Mucosa of descending colon (tissue), 3 donors: Measurements from ENCODE around the gene KEAP1. TPM values are rescaled to one million over a fixed set of nuclear protein-coding genes. Genes with fewer than 3 reads are reported as not detected.

Experiments
- ATAC-seq: fragments of 200-7000 bp; cut with Tn5 transposase; one replicate; pipeline ENCODE4 v1.9.1; 2020; ENCODE audit warnings: mild to moderate bottlenecking, moderate library complexity
- DNase-seq, 3 donors: peaks; one replicate each; pipeline ENCODE4 v3.0.0-alpha.2; 2020
- H3K36me3 ChIP-seq: fragments of 200-600 bp; one replicate; pipeline ENCODE4 v1.8.0; 2021; ENCODE audit warnings: low read depth, mild to moderate bottlenecking
- H3K4me1 ChIP-seq: fragments of 200-600 bp; one replicate; pipeline ENCODE4 v1.8.0; 2021; ENCODE audit warnings: low read depth, mild to moderate bottlenecking
- H3K4me3 ChIP-seq: fragments of 200-600 bp; one replicate; pipeline ENCODE4 v1.8.0; 2021; ENCODE audit warnings: mild to moderate bottlenecking
- H3K9me3 ChIP-seq: fragments of 200-600 bp; one replicate; pipeline ENCODE4 v1.8.0; 2021; ENCODE audit warnings: mild to moderate bottlenecking
- CTCF ChIP-seq: fragments of 200-600 bp; IDR thresholded peaks from one replicate; pipeline ENCODE4 v1.8.0; 2022; ENCODE audit warnings: antibody characterized with exemption, mild to moderate bottlenecking
- intact Hi-C, 2 donors: fragments of 100-400 bp; cut with DNase I in 1 of 2; cut with micrococcal nuclease in 1 of 2; formaldehyde crosslinking; loops; one replicate each; pipeline versions ENCODE4 v1.11.0 to v1.11.1; 2022; cut with DNase I, micrococcal nuclease
- total RNA-seq, 3 donors: library from RNA; stranded (reverse); fragmentation: NEBNext Ultra II Directional in 2 of 3; extraction: Animal tissue kit (Norgen Biotek cat#: 25700) in 2 of 3; gene quantifications; one replicate each; pipeline versions ENCODE4 v1.2.1 to v1.2.4, GENCODE V29; 2021 to 2023
- donor health status: DM: no; HTN: no; CAD: no; lungs with moderate emphysema.
- donor health status: DM: no; HTN: no; CAD: no.
- donor health status: DM: no; HTN: yes; CAD: no.

KEAP1 gene
- total RNA-seq, 3 donors from 2014 or later = 57.5 to 75.7 (median 61.0) TPM

GRCh38 chr19:10516671-10517286 lies 13.6 kb upstream of the KEAP1 start:
- TF ChIP-seq CTCF = no peak
- Histone ChIP-seq H3K4me3 (no peak overlapping the region), H3K4me1 (peaks cover 20% of the 10 kb centered on the region), H3K36me3 (no peaks in the 10 kb centered on the region), H3K9me3 (no peaks in the 10 kb centered on the region)
- no peak for DNase-seq
- no peak for ATAC-seq
- intact Hi-C loops = no loop called here

GRCh38 chr19:10516064-10516385 lies 12.9 kb upstream of the KEAP1 start:
- intact Hi-C loops = no loop called here
- peaks cover 20% of the 10 kb centered on the region for H3K4me1 ChIP-seq
- H3K36me3 ChIP-seq = no peaks in the 10 kb centered on the region
- H3K9me3 ChIP-seq = no peaks in the 10 kb centered on the region
- no peak for TF ChIP-seq CTCF
- ATAC-seq (no peak), DNase-seq (no peak)
- no peak overlapping the region for H3K4me3 ChIP-seq

- DNase-seq (no peak), ATAC-seq (peak; percentile 47)
- Histone ChIP-seq H3K9me3 (no peaks in the 10 kb centered on the region), H3K4me1 (peaks cover 20% of the 10 kb centered on the region), H3K36me3 (no peaks in the 10 kb centered on the region), H3K4me3 (no peak overlapping the region)
- intact Hi-C loops = no loop called here
- no peak for TF ChIP-seq CTCF
These were observed 11.3 kb upstream of the KEAP1 start for GRCh38 chr19:10514211-10515145.

- Histone ChIP-seq H3K4me1 (peaks cover 13% of the 10 kb centered on the region), H3K36me3 (no peaks in the 10 kb centered on the region), H3K9me3 (no peaks in the 10 kb centered on the region), H3K4me3 (no peak overlapping the region)
- no peak for TF ChIP-seq CTCF
- ATAC-seq (no peak), DNase-seq (no peak)
- intact Hi-C loops = no loop called here
These were observed 10.1 kb upstream of the KEAP1 start for GRCh38 chr19:10513223-10513622.

GRCh38 chr19:10510301-10510802 lies 7.2 kb upstream of the KEAP1 start:
- DNase-seq = peak in 2 of 3 donors; percentile 47 to 50

More at GRCh38 chr19:10510301-10510802, 7.2 kb upstream of the KEAP1 start:
- Histone ChIP-seq H3K4me3 (no peak overlapping the region), H3K9me3 (no peaks in the 10 kb centered on the region), H3K36me3 (no peaks in the 10 kb centered on the region), H3K4me1 (no peaks in the 10 kb centered on the region)
- no peak for ATAC-seq
- peak; percentile 44 for TF ChIP-seq CTCF
- intact Hi-C loops = no loop called here
